GM19239 (cell line): ENCODE measurements around the gene DUSP16.
A peak's percentile ranks its signal among the peaks of the same experiment; 100 is the strongest.

ENCODE experiments used
- DNase-seq: peaks from one replicate; pipeline ENCODE4 v3.0.0; 2011; ENCODE audit warnings: low spot score; ENCODE audit not compliant: insufficient read length
- FAIRE-seq: peaks from 2 replicates; lab custom pipeline; 2011; peaks lifted over from hg19 to GRCh38; lab: Jason Lieb, UNC

The DUSP16 gene

GRCh38 chr12:12450043-12450471 lies 112.6 kb downstream of the DUSP16 start:
- no peak for DNase-seq
- no peak for FAIRE-seq

GRCh38 chr12:12449533-12450025 lies 113.1 kb downstream of the DUSP16 start:
- no peak for DNase-seq
- no peak for FAIRE-seq

GRCh38 chr12:12447837-12448236 lies 114.8 kb downstream of the DUSP16 start:
- DNase-seq = no peak
- FAIRE-seq = no peak

GRCh38 chr12:12447236-12447635 lies 115.4 kb downstream of the DUSP16 start:
- DNase-seq = no peak
- FAIRE-seq = no peak

GRCh38 chr12:12446786-12447185 lies 115.9 kb downstream of the DUSP16 start:
- no peak for FAIRE-seq
- DNase-seq = no peak

GRCh38 chr12:12445882-12446181 lies 116.8 kb downstream of the DUSP16 start:
- no peak for DNase-seq

GRCh38 chr12:12445165-12445881 lies 117.3 kb downstream of the DUSP16 start:
- DNase-seq = no peak
- FAIRE-seq = no peak

More at GRCh38 chr12:12445882-12446181, 116.8 kb downstream of the DUSP16 start:
- FAIRE-seq = no peak

- DNase-seq = no peak
- no peak for FAIRE-seq
These were observed 119.2 kb downstream of the DUSP16 start for GRCh38 chr12:12443431-12443878.

- no peak for DNase-seq
- no peak for FAIRE-seq
These were observed 120.1 kb downstream of the DUSP16 start for GRCh38 chr12:12442548-12443071.

GRCh38 chr12:12441843-12442461 lies 120.7 kb downstream of the DUSP16 start:
- peak; percentile 14 for FAIRE-seq
- DNase-seq = no peak

- FAIRE-seq (no peak), DNase-seq (no peak)
These were observed 121.2 kb downstream of the DUSP16 start for GRCh38 chr12:12441429-12441807.

- FAIRE-seq = no peak
- no peak for DNase-seq
These were observed 121.8 kb downstream of the DUSP16 start for GRCh38 chr12:12440784-12441428.

- no peak for FAIRE-seq
- DNase-seq = no peak
These were observed 123.0 kb downstream of the DUSP16 start for GRCh38 chr12:12439636-12440035.

GRCh38 chr12:12436831-12437345 lies 125.8 kb downstream of the DUSP16 start:
- DNase-seq (no peak), FAIRE-seq (no peak)

GRCh38 chr12:12433203-12433731 lies 129.4 kb downstream of the DUSP16 start:
- DNase-seq (no peak), FAIRE-seq (no peak)

GRCh38 chr12:12432364-12432763 lies 130.3 kb downstream of the DUSP16 start:
- no peak for DNase-seq
- no peak for FAIRE-seq

- DNase-seq (no peak), FAIRE-seq (no peak)
These were observed 133.6 kb downstream of the DUSP16 start for GRCh38 chr12:12428961-12429657.

GRCh38 chr12:12428047-12428446 lies 134.6 kb downstream of the DUSP16 start:
- DNase-seq (no peak), FAIRE-seq (no peak)

GRCh38 chr12:12427568-12427967 lies 135.1 kb downstream of the DUSP16 start:
- FAIRE-seq = no peak

GRCh38 chr12:12425616-12426015 lies 137.0 kb downstream of the DUSP16 start:
- no peak for FAIRE-seq

More at GRCh38 chr12:12427568-12427967, 135.1 kb downstream of the DUSP16 start:
- no peak for DNase-seq

More at GRCh38 chr12:12425616-12426015, 137.0 kb downstream of the DUSP16 start:
- DNase-seq = no peak
